Stimulated activated CD4-positive, alpha-beta T cell treated with anti-CD3 and anti-CD28 coated beads, Interleukin-4, amount 100 ng/mL, for 48 hours (primary cell): ENCODE results near the gene STK40.
A peak's percentile ranks its signal among the peaks of the same experiment; 100 is the strongest.

Experiments
- DNase-seq, 2 donors: peaks; one replicate each; pipeline ENCODE4 v3.0.0-alpha.2; 2020; ENCODE audit warnings: low read depth in 2 of 2

Gene STK40

GRCh38 chr1:36372617-36373016, 13.1 kb downstream of the STK40 start:
- no peak for DNase-seq

GRCh38 chr1:36369061-36369861, 16.5 kb downstream of the STK40 start:
- peak; percentile 77 to 89 for DNase-seq

GRCh38 chr1:36367798-36368197, 17.9 kb downstream of the STK40 start:
- no peak for DNase-seq

- DNase-seq = no peak
Observed at GRCh38 chr1:36367066-36367465, 18.7 kb downstream of the STK40 start.

GRCh38 chr1:36366091-36366661, 19.5 kb downstream of the STK40 start:
- DNase-seq = peak; percentile 10 to 17

GRCh38 chr1:36365381-36365780, 20.3 kb downstream of the STK40 start:
- no peak for DNase-seq

- no peak for DNase-seq
Observed at GRCh38 chr1:36359911-36360550, 25.7 kb downstream of the STK40 start.

GRCh38 chr1:36359383-36359782, 26.3 kb downstream of the STK40 start:
- DNase-seq = no peak

- DNase-seq = no peak
Observed at GRCh38 chr1:36358514-36359084, 27.1 kb downstream of the STK40 start.

- no peak for DNase-seq
Observed at GRCh38 chr1:36355811-36356210, 29.9 kb downstream of the STK40 start.

- no peak for DNase-seq
Observed at GRCh38 chr1:36354486-36354885, 31.2 kb downstream of the STK40 start.

GRCh38 chr1:36352910-36353878, 32.5 kb downstream of the STK40 start:
- DNase-seq = no peak

GRCh38 chr1:36352125-36352909, 33.4 kb downstream of the STK40 start:
- no peak for DNase-seq

- no peak for DNase-seq
Observed at GRCh38 chr1:36351227-36351977, 34.3 kb downstream of the STK40 start.

- DNase-seq = peak in 1 of 2 donors; percentile 16
Observed at GRCh38 chr1:36350659-36351226, 35.0 kb downstream of the STK40 start.

GRCh38 chr1:36349839-36350238, 35.9 kb downstream of the STK40 start:
- DNase-seq = no peak

GRCh38 chr1:36349241-36349671, 36.5 kb downstream of the STK40 start:
- no peak for DNase-seq

GRCh38 chr1:36346741-36347370, 38.9 kb downstream of the STK40 start:
- no peak for DNase-seq

- no peak for DNase-seq
Observed at GRCh38 chr1:36345353-36345752, 40.4 kb downstream of the STK40 start.
